Measurements from ENCODE around the gene PDK2.

- no peak for TF ChIP-seq CTCF (IDR thresholded peaks at IDR 0.05)
- no peak for TF ChIP-seq POLR2A (IDR thresholded peaks at IDR 0.05)
Observed at GRCh38 chr17:50071692-50072091, 23.5 kb upstream of the PDK2 start.
